Endometrium (tissue), 2 donors: Measurements from ENCODE around the gene PLEKHA8.

Experiments
- FAIRE-seq: peaks from 2 replicates; lab custom pipeline; 2012; peaks lifted over from hg19 to GRCh38; lab: Jason Lieb, UNC
- donor health status: control.
- donor health status: control.

The PLEKHA8 gene

GRCh38 chr7:30146127-30146612, 118.0 kb downstream of the PLEKHA8 start:
- FAIRE-seq, result no peak

DNA sequence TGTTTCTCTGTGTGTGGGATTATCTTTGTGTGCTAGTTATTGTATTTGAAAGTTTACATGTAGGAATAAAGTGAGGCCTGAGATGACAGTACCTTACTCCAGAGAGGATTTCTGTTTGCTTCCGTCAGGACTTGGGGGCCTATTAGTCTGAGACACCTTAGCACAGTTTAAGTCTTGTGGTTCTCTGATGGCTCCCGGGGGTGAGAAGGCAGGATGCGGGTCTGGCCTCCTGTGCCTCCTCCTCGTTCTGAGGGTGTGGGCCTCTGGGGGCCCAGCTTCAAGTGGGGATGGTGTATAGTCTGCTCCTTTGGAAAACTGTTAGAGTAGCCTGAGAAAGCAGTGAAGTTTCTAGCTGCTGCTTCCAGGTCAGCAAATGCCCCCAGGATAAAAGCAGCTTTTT, 119.0 kb downstream of the PLEKHA8 start:
- FAIRE-seq, result no peak

- no peak for FAIRE-seq
These were observed 119.6 kb downstream of the PLEKHA8 start for GRCh38 chr7:30147785-30148184.

GRCh38 chr7:30148426-30148825, 120.2 kb downstream of the PLEKHA8 start:
- FAIRE-seq, result no peak

- no peak for FAIRE-seq
These were observed 120.8 kb downstream of the PLEKHA8 start for GRCh38 chr7:30148951-30149459.

DNA sequence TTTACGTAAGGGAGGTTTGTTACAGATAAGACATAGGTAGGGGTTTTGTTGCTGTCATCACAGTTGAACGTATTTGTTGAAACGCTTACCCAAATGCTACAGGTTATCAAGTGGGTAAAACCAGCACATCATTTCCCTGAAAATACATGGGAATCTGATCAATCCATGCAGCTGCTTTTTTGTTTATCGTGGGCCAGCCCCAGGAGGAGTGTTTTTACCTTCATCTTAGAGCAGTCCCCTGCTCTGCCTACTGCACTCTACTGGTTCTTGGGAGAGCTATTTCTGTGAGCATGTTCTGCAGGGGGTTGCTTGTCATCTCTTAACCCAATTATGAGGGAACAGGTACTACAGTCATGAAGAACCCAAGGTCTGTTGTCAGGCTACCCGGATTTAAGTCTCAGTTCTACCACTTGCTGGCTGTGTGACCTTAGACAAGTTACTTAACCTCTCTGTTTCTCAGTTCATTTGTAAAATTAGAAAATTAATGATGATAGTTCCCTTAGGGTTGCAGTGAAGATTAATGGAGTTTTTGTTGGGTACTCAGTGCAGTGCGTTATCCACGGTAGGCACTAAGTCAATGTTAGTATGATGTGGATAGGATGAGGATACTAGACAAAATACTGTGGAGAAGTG, 121.5 kb downstream of the PLEKHA8 start:
- FAIRE-seq, result no peak

DNA sequence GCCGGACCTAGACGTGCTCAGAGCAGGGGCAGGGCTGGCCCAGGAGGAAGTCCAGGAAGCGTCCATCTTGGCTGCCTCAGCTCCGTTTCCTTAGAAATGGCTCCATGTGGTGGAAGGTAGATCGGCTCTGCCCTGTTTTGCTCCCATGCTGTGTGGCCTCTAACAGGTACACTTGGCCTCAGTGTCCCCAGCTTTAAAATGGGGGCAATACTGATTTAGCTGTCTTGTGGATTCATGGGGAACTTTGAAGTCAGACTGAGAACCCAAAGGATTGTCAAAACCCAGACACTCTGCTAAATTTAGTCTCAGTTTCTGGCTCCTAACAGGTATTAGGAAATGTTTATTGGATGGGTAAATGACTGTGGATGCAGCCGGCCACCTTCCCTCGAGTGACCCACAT, 122.5 kb downstream of the PLEKHA8 start:
- FAIRE-seq, result no peak

GRCh38 chr7:30154111-30154587, 125.9 kb downstream of the PLEKHA8 start:
- FAIRE-seq, result no peak

GRCh38 chr7:30155481-30155880, 127.3 kb downstream of the PLEKHA8 start:
- FAIRE-seq, result no peak

DNA sequence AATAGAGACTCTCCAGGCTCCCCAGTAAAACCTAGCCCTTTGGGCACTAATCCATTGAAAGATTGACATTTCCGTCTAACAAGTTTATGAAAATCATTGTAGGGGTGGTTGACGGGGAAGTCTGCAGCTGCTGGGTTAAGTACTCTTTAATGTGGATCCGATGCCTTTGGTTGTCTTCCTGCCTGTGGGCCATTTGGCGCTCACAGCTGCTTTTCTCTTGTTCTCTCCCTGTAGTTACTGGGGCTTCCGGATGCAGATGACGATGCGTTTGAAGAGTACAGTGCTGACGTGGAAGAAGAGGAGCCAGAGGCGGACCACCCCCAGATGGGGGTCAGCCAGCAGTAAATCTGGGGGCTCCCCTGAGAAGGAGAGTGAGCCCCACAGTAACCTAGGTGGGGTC, 129.0 kb downstream of the PLEKHA8 start:
- no peak for FAIRE-seq

- FAIRE-seq, result no peak
These were observed 131.0 kb downstream of the PLEKHA8 start for GRCh38 chr7:30159163-30159562.

- FAIRE-seq, result no peak
These were observed 131.5 kb downstream of the PLEKHA8 start for GRCh38 chr7:30159698-30160143.

- FAIRE-seq, result no peak
These were observed 132.1 kb downstream of the PLEKHA8 start for GRCh38 chr7:30160329-30160728.

DNA sequence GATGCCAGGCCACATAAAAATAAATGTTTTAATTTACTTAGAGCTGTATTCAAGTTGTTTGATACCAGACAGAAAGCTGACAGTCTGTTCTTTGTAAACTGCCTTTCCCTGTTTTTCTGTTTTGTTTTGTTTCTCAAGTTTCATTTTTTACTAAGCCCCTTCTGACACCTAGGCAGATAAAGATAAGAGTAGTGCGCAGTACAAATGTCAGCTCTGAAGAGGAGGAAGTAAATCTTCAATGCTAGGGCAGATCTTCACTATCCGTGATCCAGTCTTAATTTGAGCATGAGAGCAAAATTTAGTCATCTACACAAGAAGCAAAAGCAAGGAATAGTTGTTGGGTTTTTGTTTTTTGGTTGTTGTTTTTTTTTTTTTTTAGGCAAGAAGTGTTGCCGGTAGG, 133.9 kb downstream of the PLEKHA8 start:
- no peak for FAIRE-seq

DNA sequence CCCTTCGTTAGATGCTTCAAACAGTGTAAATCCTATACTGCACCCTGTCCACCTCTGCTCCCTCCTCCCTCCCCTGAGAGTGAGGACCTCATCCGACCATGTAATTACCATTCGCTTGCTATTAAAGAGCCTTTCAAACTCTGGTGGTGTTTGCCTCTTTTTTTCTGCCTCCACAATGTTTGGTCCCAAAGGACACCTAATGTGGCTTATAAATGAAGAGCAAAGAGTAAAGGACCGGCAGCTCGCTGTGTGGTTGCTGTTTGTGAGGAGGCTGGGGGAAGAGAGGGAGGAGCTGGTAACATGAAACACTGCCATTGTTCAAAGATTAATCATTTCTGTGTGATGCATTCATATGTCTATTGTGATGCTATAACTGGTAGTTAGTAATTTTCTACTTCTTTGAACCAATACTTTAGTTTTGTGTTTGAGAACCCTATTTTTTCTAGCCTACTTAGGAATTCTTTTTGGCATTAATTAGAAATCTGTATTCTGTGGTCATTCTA, 134.5 kb downstream of the PLEKHA8 start:
- FAIRE-seq, result no peak

DNA sequence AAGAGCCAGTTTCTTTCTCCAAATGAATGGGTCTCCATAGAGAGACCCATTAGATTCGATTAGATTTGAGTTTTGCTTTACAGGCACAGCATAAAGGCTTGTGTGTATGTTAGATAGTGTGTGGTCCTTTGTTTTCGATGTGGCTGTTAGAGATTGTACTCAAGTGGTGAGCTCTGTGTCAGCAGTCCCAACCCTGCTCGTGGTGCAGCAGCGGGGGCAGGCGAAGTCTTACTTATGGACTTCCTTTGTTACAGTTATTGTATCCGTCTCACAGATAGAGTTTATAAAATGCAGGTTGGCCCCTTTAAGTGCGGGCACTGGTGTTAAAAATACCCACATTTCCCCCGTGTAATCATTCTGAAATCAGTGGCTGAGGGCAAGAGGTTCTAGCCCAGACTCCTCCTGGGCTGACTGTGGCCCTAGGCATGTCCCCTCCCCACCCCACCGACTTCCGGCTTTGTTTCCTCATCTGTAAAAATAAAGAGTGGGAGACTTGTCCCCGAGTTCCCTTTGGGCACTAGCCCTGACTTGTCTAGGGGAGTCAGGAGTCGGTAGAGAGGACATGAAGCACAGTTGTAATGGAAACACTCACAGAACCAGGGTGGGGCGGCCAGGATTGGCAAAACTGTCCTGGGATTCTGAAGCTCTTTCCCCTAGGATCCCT, 135.2 kb downstream of the PLEKHA8 start:
- FAIRE-seq, result no peak

- FAIRE-seq, result no peak
These were observed 136.4 kb downstream of the PLEKHA8 start for GRCh38 chr7:30164567-30164966.

GRCh38 chr7:30165590-30165989, 137.4 kb downstream of the PLEKHA8 start:
- FAIRE-seq, result no peak

GRCh38 chr7:30166155-30166840, 138.1 kb downstream of the PLEKHA8 start:
- FAIRE-seq, result no peak

DNA sequence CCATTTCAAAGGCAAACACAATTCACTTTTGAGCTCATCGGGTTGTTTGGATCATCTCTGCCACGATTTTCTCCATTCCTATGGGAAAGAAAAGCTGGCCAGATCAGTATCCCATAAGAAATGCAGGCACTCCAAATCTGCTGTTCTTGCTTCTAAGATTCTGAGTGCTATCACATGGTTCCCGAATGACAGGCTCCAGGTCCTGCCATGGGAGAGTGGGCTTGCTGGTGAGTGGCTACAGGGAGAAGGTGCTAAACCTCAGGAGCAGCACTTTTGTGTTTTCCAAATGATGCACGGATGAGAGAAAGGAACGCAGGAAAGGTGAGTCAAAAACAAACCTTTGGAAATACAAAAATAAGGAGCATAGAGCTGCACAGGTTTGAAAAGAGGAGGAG, 138.6 kb downstream of the PLEKHA8 start:
- no peak for FAIRE-seq

- FAIRE-seq, result no peak
These were observed 139.7 kb downstream of the PLEKHA8 start for GRCh38 chr7:30167901-30168300.

DNA sequence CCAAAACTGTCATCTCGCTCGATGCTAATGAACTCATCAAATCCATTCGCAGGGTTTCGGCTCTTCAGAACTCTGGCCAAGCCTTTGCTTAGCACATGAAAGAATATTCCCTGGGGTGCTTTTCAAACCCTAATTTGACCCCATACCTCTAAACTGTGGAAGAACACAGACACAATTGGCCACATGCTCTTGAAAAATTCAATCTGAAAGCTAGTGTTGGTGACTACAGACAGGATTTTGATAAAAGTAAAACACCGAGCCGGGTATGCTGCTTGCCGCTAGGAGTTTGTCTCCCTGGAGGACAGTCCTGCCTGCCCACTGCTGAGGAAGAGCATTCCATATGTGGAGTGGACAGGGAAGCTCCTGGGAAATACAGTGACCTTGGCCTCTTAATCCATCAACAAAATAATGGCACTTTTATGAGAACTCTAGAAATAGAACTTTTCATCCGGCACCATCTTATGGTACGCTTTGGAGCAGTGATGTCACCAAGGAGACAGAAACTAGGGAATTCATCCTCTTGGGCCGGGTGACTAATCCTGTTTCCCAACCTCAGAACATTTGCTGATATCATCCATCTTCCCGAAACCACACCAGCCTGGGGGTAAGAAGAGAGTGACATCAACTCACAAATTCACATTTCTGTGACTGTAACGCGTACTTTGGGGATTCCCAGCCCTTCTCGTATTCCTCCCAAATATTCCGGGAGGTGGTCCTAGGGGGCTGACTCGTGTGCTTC, 140.8 kb downstream of the PLEKHA8 start:
- FAIRE-seq, result no peak
